ENCODE data around the gene MYG1.

MYG1 gene

GRCh38 chr12:53268630-53269562, 30.6 kb upstream of the MYG1 start:
- peaks cover 30% of the 10 kb centered on the region for H3K36me3 Mint-ChIP-seq (ENCODE audit: low read depth)
- DNase-seq (no peak), ATAC-seq (no peak)
- H3K4me3 Mint-ChIP-seq = peak overlapping the region; percentile 100
- peak overlapping the region; percentile 99 for H3K27ac Mint-ChIP-seq
- H3K27me3 Mint-ChIP-seq = no peaks in the 10 kb centered on the region
- H3K4me1 Mint-ChIP-seq = peaks cover 42% of the 10 kb centered on the region
- no peaks in the 10 kb centered on the region for H3K9me3 Mint-ChIP-seq

- Mint-ChIP-seq H3K27ac (no peak overlapping the region), H3K9me3 (no peaks in the 10 kb centered on the region)
These were observed 25.1 kb upstream of the MYG1 start for GRCh38 chr12:53274445-53274844.

GRCh38 chr12:53276511-53276910, 23.0 kb upstream of the MYG1 start:
- Mint-ChIP-seq H3K4me1 (peaks cover 4% of the 10 kb centered on the region), H3K27ac (no peak overlapping the region), H3K27me3 (no peaks in the 10 kb centered on the region), H3K9me3 (no peaks in the 10 kb centered on the region), H3K36me3 (ENCODE audit: low read depth) (peaks cover 45% of the 10 kb centered on the region), H3K4me3 (no peak overlapping the region)
- DNase-seq (no peak), ATAC-seq (no peak)

More at GRCh38 chr12:53274445-53274844, 25.1 kb upstream of the MYG1 start:
- peaks cover 49% of the 10 kb centered on the region for H3K36me3 Mint-ChIP-seq (ENCODE audit: low read depth)
- peaks cover 16% of the 10 kb centered on the region for H3K4me1 Mint-ChIP-seq
- H3K27me3 Mint-ChIP-seq = no peaks in the 10 kb centered on the region
- H3K4me3 Mint-ChIP-seq = no peak overlapping the region
- DNase-seq = no peak
- ATAC-seq = no peak

GRCh38 chr12:53277981-53278380, 21.5 kb upstream of the MYG1 start:
- no peaks in the 10 kb centered on the region for H3K27me3 Mint-ChIP-seq
- no peak for DNase-seq
- no peak for ATAC-seq
- H3K4me3 Mint-ChIP-seq = no peak overlapping the region
- no peaks in the 10 kb centered on the region for H3K4me1 Mint-ChIP-seq
- no peak overlapping the region for H3K27ac Mint-ChIP-seq
- peaks cover 53% of the 10 kb centered on the region for H3K36me3 Mint-ChIP-seq (ENCODE audit: low read depth)
- H3K9me3 Mint-ChIP-seq = no peaks in the 10 kb centered on the region

GRCh38 chr12:53279283-53279869, 20.1 kb upstream of the MYG1 start:
- no peak overlapping the region for H3K4me3 Mint-ChIP-seq
- no peak for ATAC-seq
- no peaks in the 10 kb centered on the region for H3K4me1 Mint-ChIP-seq
- peaks cover 59% of the 10 kb centered on the region for H3K36me3 Mint-ChIP-seq (ENCODE audit: low read depth)
- H3K27ac Mint-ChIP-seq = no peak overlapping the region
- no peaks in the 10 kb centered on the region for H3K9me3 Mint-ChIP-seq
- DNase-seq = no peak
- no peaks in the 10 kb centered on the region for H3K27me3 Mint-ChIP-seq

- Mint-ChIP-seq H3K27me3 (no peaks in the 10 kb centered on the region), H3K27ac (no peak overlapping the region), H3K4me1 (no peaks in the 10 kb centered on the region), H3K36me3 (ENCODE audit: low read depth) (peaks cover 57% of the 10 kb centered on the region), H3K9me3 (no peaks in the 10 kb centered on the region), H3K4me3 (no peak overlapping the region)
- DNase-seq = no peak
- no peak for ATAC-seq
These were observed 19.5 kb upstream of the MYG1 start for GRCh38 chr12:53279888-53280498.

GRCh38 chr12:53286448-53286847, 13.0 kb upstream of the MYG1 start:
- no peaks in the 10 kb centered on the region for H3K27me3 Mint-ChIP-seq
- peaks cover 22% of the 10 kb centered on the region for H3K4me1 Mint-ChIP-seq
- peaks cover 61% of the 10 kb centered on the region for H3K36me3 Mint-ChIP-seq (ENCODE audit: low read depth)
- H3K4me3 Mint-ChIP-seq = no peak overlapping the region
- DNase-seq = no peak
- no peak overlapping the region for H3K27ac Mint-ChIP-seq
- ATAC-seq = no peak
- no peaks in the 10 kb centered on the region for H3K9me3 Mint-ChIP-seq

GRCh38 chr12:53287741-53288216, 11.7 kb upstream of the MYG1 start:
- Mint-ChIP-seq H3K27ac (peak overlapping the region; percentile 23), H3K36me3 (ENCODE audit: low read depth) (peaks cover 58% of the 10 kb centered on the region), H3K27me3 (no peaks in the 10 kb centered on the region), H3K4me3 (no peak overlapping the region), H3K9me3 (no peaks in the 10 kb centered on the region), H3K4me1 (peaks cover 26% of the 10 kb centered on the region)
- ATAC-seq (peak; percentile 71), DNase-seq (peak; percentile 66)

GRCh38 chr12:53288322-53288721, 11.2 kb upstream of the MYG1 start:
- peaks cover 26% of the 10 kb centered on the region for H3K4me1 Mint-ChIP-seq
- no peaks in the 10 kb centered on the region for H3K27me3 Mint-ChIP-seq
- H3K36me3 Mint-ChIP-seq (ENCODE audit: low read depth) = peaks cover 58% of the 10 kb centered on the region

GRCh38 chr12:53289891-53290290, 9.6 kb upstream of the MYG1 start:
- Mint-ChIP-seq H3K9me3 (no peaks in the 10 kb centered on the region), H3K4me1 (peaks cover 30% of the 10 kb centered on the region), H3K4me3 (no peak overlapping the region), H3K27ac (peak overlapping the region; percentile 72), H3K27me3 (no peaks in the 10 kb centered on the region), H3K36me3 (ENCODE audit: low read depth) (peaks cover 55% of the 10 kb centered on the region)
- DNase-seq (no peak), ATAC-seq (no peak)

More at GRCh38 chr12:53288322-53288721, 11.2 kb upstream of the MYG1 start:
- no peak overlapping the region for H3K4me3 Mint-ChIP-seq
- H3K27ac Mint-ChIP-seq = peak overlapping the region; percentile 23
- DNase-seq = no peak
- no peaks in the 10 kb centered on the region for H3K9me3 Mint-ChIP-seq
- no peak for ATAC-seq

GRCh38 chr12:53290661-53291060, 8.8 kb upstream of the MYG1 start:
- H3K9me3 Mint-ChIP-seq = no peaks in the 10 kb centered on the region
- H3K4me3 Mint-ChIP-seq = peak overlapping the region; percentile 26
- H3K4me1 Mint-ChIP-seq = peaks cover 36% of the 10 kb centered on the region
- H3K27me3 Mint-ChIP-seq = no peaks in the 10 kb centered on the region
- H3K27ac Mint-ChIP-seq = peak overlapping the region; percentile 72
- DNase-seq (no peak), ATAC-seq (peak; percentile 25)
- H3K36me3 Mint-ChIP-seq (ENCODE audit: low read depth) = peaks cover 58% of the 10 kb centered on the region

GRCh38 chr12:53292426-53292825, 7.1 kb upstream of the MYG1 start:
- no peak for DNase-seq
- Mint-ChIP-seq H3K9me3 (no peaks in the 10 kb centered on the region), H3K4me1 (peaks cover 51% of the 10 kb centered on the region), H3K27me3 (no peaks in the 10 kb centered on the region), H3K4me3 (no peak overlapping the region), H3K36me3 (ENCODE audit: low read depth) (peaks cover 67% of the 10 kb centered on the region), H3K27ac (no peak overlapping the region)
- no peak for ATAC-seq

GRCh38 chr12:53295070-53295890, 4.2 kb upstream of the MYG1 start, which contains the start of gene PFDN5:
Gene PFDN5, plus strand, starts transcription at chr12:53295542. Its CDS starts 26 bp downstream, at chr12:53295568.
- H3K27me3 Mint-ChIP-seq = peaks cover 2% of the 10 kb centered on the region
- H3K4me1 Mint-ChIP-seq = peaks cover 67% of the 10 kb centered on the region
- ATAC-seq = peak; percentile 87
- H3K9me3 Mint-ChIP-seq = no peaks in the 10 kb centered on the region
- peak within 1 kb of the TSS; percentile 99 for H3K4me3 Mint-ChIP-seq
- H3K36me3 Mint-ChIP-seq (ENCODE audit: low read depth) = peaks cover 73% of the 10 kb centered on the region
- peak within 1 kb of the TSS; percentile 97 for H3K27ac Mint-ChIP-seq
- DNase-seq = peak; percentile 84

- peak overlapping the region; percentile 97 for H3K27ac Mint-ChIP-seq
- H3K4me3 Mint-ChIP-seq = peak overlapping the region; percentile 99
- no peak for DNase-seq
- H3K9me3 Mint-ChIP-seq = no peaks in the 10 kb centered on the region
- peaks cover 77% of the 10 kb centered on the region for H3K36me3 Mint-ChIP-seq (ENCODE audit: low read depth)
- peaks cover 67% of the 10 kb centered on the region for H3K4me1 Mint-ChIP-seq
- ATAC-seq = no peak
- peaks cover 2% of the 10 kb centered on the region for H3K27me3 Mint-ChIP-seq
These were observed 3.6 kb upstream of the MYG1 start for GRCh38 chr12:53295891-53296219.
